ENCODE data around the gene NBEA.

GRCh38 chr13:35596321-35597030 lies 654.4 kb downstream of the NBEA start:
- TF ChIP-seq CTCF (IDR thresholded peaks at IDR 0.05; ENCODE audit: insufficient read depth, low read length) = no peak
- no peak for TF ChIP-seq POLR2AphosphoS5 (IDR thresholded peaks at IDR 0.05; ENCODE audit: low read depth)
- no peak for TF ChIP-seq REST (IDR thresholded peaks at IDR 0.05; ENCODE audit: insufficient replicate concordance, low read depth)
- no peak for TF ChIP-seq GABPA (IDR thresholded peaks at IDR 0.05; ENCODE audit: low read depth)
- no peak for TF ChIP-seq SPI1 (IDR thresholded peaks at IDR 0.05; ENCODE audit: borderline replicate concordance, low read depth)
